ENCODE results near the gene PASK. TPM values are rescaled to one million over a fixed set of nuclear protein-coding genes. Genes with fewer than 3 reads are reported as not detected.

PASK gene
- total and polyA plus RNA-seq, 2 donors from 2014 or later, result 3.1 to 26.0 TPM

DNA sequence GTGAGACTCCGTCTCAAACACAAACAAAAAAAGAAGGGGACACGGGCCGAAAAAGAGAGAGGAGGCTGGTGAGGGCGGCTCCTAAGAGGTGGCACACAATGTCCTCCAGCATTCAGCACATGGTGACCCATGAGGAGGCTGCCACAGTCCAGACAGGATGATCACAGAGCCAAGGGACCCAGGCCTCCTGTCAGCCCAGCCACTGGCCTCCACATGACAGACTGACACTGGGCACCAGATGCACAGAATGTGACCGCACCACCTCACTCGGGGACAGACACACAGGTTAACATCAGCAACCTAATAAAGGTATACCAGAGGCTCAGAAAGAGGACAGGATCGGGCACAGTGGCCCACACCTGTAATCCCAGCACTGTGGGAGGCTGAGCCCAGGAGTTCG is 21.0 kb downstream of the PASK start:
- no peak overlapping the region for H3K4me3 ChIP-seq (ENCODE audit: low read length in 3 of 3)
- intact Hi-C loops (cut with DNase I), result no loop called here
- H3K9ac ChIP-seq (ENCODE audit: low read length in 3 of 3), result no peak overlapping the region
- FAIRE-seq (no peak), DNase-seq (peak in 2 of 5 donors; percentile 10 to 51)
- H3K9me3 ChIP-seq (ENCODE audit: control insufficient read depth in 2 of 3, insufficient read depth in 1 of 3, low read length in 3 of 3), result no peaks in the 10 kb centered on the region
- H3K27ac ChIP-seq (ENCODE audit: low read depth in 2 of 2, low read length in 2 of 2), result no peak overlapping the region
- no peaks in the 10 kb centered on the region for H3K4me1 ChIP-seq (ENCODE audit: control insufficient read depth in 2 of 3, insufficient read depth in 2 of 3, low read depth in 1 of 3, low read length in 3 of 3)
- TF ChIP-seq, protein P1, sequence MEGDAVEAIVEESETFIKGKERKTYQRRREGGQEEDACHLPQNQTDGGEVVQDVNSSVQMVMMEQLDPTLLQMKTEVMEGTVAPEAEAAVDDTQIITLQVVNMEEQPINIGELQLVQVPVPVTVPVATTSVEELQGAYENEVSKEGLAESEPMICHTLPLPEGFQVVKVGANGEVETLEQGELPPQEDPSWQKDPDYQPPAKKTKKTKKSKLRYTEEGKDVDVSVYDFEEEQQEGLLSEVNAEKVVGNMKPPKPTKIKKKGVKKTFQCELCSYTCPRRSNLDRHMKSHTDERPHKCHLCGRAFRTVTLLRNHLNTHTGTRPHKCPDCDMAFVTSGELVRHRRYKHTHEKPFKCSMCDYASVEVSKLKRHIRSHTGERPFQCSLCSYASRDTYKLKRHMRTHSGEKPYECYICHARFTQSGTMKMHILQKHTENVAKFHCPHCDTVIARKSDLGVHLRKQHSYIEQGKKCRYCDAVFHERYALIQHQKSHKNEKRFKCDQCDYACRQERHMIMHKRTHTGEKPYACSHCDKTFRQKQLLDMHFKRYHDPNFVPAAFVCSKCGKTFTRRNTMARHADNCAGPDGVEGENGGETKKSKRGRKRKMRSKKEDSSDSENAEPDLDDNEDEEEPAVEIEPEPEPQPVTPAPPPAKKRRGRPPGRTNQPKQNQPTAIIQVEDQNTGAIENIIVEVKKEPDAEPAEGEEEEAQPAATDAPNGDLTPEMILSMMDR (IDR thresholded peaks at IDR 0.05; ENCODE audit: borderline replicate concordance, extremely low read depth, insufficient read depth), result no peak
- no peaks in the 10 kb centered on the region for H3K36me3 ChIP-seq (ENCODE audit: control insufficient read depth in 2 of 3, insufficient read depth in 3 of 3, low read length in 3 of 3)
- H3K27me3 ChIP-seq (ENCODE audit: control insufficient read depth, insufficient read depth, low read length), result no peaks in the 10 kb centered on the region

DNA sequence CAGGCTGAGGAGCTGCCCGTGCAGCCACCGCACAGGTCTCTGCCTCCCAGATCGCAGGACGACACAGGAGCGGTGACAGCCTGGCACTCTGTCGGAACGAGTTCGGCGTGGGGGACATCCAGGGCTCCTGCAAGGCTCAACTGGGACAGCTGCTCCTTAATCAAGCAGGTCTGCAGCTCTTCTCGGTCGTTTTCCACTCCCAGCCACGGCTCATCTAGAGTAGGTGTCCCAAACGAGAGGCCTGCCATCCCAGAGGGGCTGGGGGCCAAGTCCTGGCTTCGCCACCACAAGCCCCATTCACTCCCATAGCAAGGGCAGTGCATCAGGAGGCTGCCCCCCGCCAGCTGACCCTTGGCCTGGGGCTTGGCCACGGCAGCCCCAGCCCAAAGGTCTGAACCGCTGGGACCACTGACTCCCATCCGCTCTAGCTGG is 22.5 kb downstream of the PASK start:
- H3K27me3 ChIP-seq (ENCODE audit: control insufficient read depth, insufficient read depth, low read length), result no peaks in the 10 kb centered on the region
- TF ChIP-seq, protein P1 (IDR thresholded peaks at IDR 0.05; ENCODE audit: borderline replicate concordance, extremely low read depth, insufficient read depth), result no peak
- no peak for FAIRE-seq
- no peak overlapping the region for H3K27ac ChIP-seq (ENCODE audit: low read depth in 2 of 2, low read length in 2 of 2)
- no peak overlapping the region for H3K9ac ChIP-seq (ENCODE audit: low read length in 3 of 3)
- intact Hi-C loops (cut with DNase I), result no loop called here
- no peaks in the 10 kb centered on the region for H3K36me3 ChIP-seq (ENCODE audit: control insufficient read depth in 2 of 3, insufficient read depth in 3 of 3, low read length in 3 of 3)
- H3K9me3 ChIP-seq (ENCODE audit: control insufficient read depth in 2 of 3, insufficient read depth in 1 of 3, low read length in 3 of 3), result no peaks in the 10 kb centered on the region
- H3K4me3 ChIP-seq (ENCODE audit: low read length in 3 of 3), result no peak overlapping the region
- H3K4me1 ChIP-seq (ENCODE audit: control insufficient read depth in 2 of 3, insufficient read depth in 2 of 3, low read depth in 1 of 3, low read length in 3 of 3), result no peaks in the 10 kb centered on the region
- DNase-seq, result peak in 2 of 5 donors; percentile 11 to 73

DNA sequence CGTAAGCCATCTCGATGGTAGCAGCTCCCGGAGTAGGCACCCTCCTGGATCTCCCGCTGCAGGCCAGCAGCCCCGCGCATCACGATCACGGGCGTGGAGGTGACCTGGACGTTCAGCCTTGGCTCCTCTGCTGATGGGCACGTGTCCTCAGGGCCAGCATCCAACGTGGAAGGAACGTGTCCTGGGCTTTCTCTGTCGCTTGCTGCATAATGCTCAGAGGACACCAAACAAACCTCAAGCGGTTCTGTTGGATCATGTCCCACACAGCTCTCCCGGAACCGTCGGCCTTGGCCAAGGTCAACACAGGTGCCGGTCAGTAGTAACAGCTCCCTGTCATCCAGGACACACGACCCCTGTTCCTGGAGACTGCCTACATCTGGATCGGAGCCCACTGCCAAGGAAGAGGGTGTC is 23.1 kb downstream of the PASK start:
- TF ChIP-seq, protein P1 (IDR thresholded peaks at IDR 0.05; ENCODE audit: borderline replicate concordance, extremely low read depth, insufficient read depth), result no peak
- H3K27ac ChIP-seq (ENCODE audit: low read depth in 2 of 2, low read length in 2 of 2), result no peak overlapping the region
- H3K27me3 ChIP-seq (ENCODE audit: control insufficient read depth, insufficient read depth, low read length), result no peaks in the 10 kb centered on the region
- FAIRE-seq (no peak), DNase-seq (peak in 2 of 5 donors; percentile 18 to 62)
- intact Hi-C loops (cut with DNase I), result no loop called here
- no peak overlapping the region for H3K4me3 ChIP-seq (ENCODE audit: low read length in 3 of 3)
- no peaks in the 10 kb centered on the region for H3K9me3 ChIP-seq (ENCODE audit: control insufficient read depth in 2 of 3, insufficient read depth in 1 of 3, low read length in 3 of 3)
- H3K9ac ChIP-seq (ENCODE audit: low read length in 3 of 3), result no peak overlapping the region
- H3K4me1 ChIP-seq (ENCODE audit: control insufficient read depth in 2 of 3, insufficient read depth in 2 of 3, low read depth in 1 of 3, low read length in 3 of 3), result no peaks in the 10 kb centered on the region
- no peaks in the 10 kb centered on the region for H3K36me3 ChIP-seq (ENCODE audit: control insufficient read depth in 2 of 3, insufficient read depth in 3 of 3, low read length in 3 of 3)

DNA sequence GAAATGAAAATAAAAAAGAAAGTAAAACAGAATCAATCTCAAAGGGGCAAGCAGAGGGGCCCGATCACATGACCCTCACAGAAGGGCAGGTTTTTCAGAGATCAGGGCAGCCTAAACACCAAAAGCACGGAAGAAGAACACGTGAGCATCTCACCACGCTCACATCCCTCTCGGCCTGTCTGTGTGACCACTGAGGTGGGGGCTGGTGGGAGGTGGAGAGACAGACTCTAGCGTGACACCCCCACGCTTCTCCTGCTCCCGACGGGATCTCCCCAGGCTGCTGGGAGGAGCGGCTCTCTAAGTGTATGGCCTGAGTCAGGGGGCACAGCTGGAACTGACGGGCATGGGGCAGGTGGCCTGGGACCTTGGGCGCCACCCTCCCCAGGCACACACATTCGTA is 23.6 kb downstream of the PASK start:
- H3K36me3 ChIP-seq (ENCODE audit: control insufficient read depth in 2 of 3, insufficient read depth in 3 of 3, low read length in 3 of 3), result no peaks in the 10 kb centered on the region
- FAIRE-seq (no peak), DNase-seq (peak in 2 of 5 donors; percentile 24 to 41)
- H3K4me1 ChIP-seq (ENCODE audit: control insufficient read depth in 2 of 3, insufficient read depth in 2 of 3, low read depth in 1 of 3, low read length in 3 of 3), result no peaks in the 10 kb centered on the region
- no peak overlapping the region for H3K9ac ChIP-seq (ENCODE audit: low read length in 3 of 3)
- no peak overlapping the region for H3K4me3 ChIP-seq (ENCODE audit: low read length in 3 of 3)
- intact Hi-C loops (cut with DNase I), result no loop called here
- TF ChIP-seq, protein P1 (IDR thresholded peaks at IDR 0.05; ENCODE audit: borderline replicate concordance, extremely low read depth, insufficient read depth), result no peak
- no peaks in the 10 kb centered on the region for H3K27me3 ChIP-seq (ENCODE audit: control insufficient read depth, insufficient read depth, low read length)
- no peaks in the 10 kb centered on the region for H3K9me3 ChIP-seq (ENCODE audit: control insufficient read depth in 2 of 3, insufficient read depth in 1 of 3, low read length in 3 of 3)
- H3K27ac ChIP-seq (ENCODE audit: low read depth in 2 of 2, low read length in 2 of 2), result no peak overlapping the region

Data from kidney (tissue), 14 donors.